Esophagus muscularis mucosa (tissue), 4 donors: Measurements from ENCODE around the gene SRR.

ENCODE experiments used
- EP300 ChIP-seq: sonication (generic); formaldehyde crosslinking; IDR thresholded peaks from one replicate; pipeline ENCODE4 v1.6.1; 2017; ENCODE audit warnings: antibody characterized with exemption
- POLR2A ChIP-seq: fragments of 450-650 bp; IDR thresholded peaks from one replicate; pipeline ENCODE4 v1.6.1; 2017; ENCODE audit warnings: antibody characterized with exemption, moderate library complexity, mild to moderate bottlenecking, low read depth
- POLR2AphosphoS5 ChIP-seq, 2 donors: sonication (generic); formaldehyde crosslinking; IDR thresholded peaks; one replicate each; pipeline ENCODE4 v1.6.1; 2017; ENCODE audit warnings: antibody characterized with exemption in 2 of 2
- TF ChIP-seq, protein P1 (sequence below), 3 experiments: fragments of 200-600 bp in 2 of 3; fragments of 450-650 bp in 1 of 3; sonication (generic) in 2 of 3; IDR thresholded peaks; one replicate each; pipeline ENCODE4 v1.5.1; 2017 to 2019; ENCODE audit warnings: antibody characterized with exemption in 3 of 3, mild to moderate bottlenecking in 2 of 3, moderate library complexity in 1 of 3

DNA sequence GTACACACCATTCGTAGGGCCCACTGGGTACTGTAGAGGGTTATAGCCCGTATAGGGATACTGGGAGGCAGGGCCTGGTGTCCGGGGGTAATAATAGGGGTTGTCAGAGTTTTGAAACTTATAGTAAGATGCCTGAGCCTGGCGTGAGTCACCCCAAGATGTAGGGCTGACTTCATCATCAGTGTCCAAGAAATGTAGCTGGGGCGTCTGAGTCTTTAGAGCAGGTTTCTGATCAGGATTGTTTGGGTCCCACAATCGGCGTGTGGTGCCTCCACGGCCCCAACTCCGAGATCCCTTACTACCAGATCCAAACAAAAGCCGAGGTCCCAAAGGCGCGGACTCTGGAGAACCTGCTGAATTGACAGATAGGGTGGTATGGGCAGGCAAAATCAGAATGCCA, 4.6 kb upstream of the SRR start:
- TF ChIP-seq, protein P1, sequence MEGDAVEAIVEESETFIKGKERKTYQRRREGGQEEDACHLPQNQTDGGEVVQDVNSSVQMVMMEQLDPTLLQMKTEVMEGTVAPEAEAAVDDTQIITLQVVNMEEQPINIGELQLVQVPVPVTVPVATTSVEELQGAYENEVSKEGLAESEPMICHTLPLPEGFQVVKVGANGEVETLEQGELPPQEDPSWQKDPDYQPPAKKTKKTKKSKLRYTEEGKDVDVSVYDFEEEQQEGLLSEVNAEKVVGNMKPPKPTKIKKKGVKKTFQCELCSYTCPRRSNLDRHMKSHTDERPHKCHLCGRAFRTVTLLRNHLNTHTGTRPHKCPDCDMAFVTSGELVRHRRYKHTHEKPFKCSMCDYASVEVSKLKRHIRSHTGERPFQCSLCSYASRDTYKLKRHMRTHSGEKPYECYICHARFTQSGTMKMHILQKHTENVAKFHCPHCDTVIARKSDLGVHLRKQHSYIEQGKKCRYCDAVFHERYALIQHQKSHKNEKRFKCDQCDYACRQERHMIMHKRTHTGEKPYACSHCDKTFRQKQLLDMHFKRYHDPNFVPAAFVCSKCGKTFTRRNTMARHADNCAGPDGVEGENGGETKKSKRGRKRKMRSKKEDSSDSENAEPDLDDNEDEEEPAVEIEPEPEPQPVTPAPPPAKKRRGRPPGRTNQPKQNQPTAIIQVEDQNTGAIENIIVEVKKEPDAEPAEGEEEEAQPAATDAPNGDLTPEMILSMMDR (IDR thresholded peaks at IDR 0.05) = no peak
- no peak for TF ChIP-seq POLR2A
- TF ChIP-seq POLR2AphosphoS5 (IDR thresholded peaks at IDR 0.05) = no peak
- TF ChIP-seq EP300 = no peak
